ENCODE measurements around the gene VWA5B2.

DNA sequence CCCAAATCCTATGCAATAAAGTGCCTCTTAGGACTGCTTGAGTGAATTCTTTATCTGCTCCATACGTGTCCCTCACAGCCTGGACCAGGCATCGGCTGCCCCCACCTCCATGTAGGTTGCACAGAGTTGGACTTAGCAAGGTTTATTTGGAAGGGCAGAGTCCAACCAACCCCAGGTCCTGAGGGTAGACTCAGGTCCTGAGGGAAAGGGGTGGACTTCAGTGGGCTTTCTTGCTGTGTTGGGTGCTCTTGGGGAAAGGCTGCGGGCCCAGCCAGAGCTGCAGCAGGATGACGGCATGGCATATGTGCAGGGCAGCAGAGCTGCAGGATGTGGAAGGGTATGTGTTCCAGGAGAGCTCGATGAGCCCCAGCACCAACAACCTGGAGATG is 12.9 kb downstream of the VWA5B2 start:
- TF ChIP-seq, protein P1, sequence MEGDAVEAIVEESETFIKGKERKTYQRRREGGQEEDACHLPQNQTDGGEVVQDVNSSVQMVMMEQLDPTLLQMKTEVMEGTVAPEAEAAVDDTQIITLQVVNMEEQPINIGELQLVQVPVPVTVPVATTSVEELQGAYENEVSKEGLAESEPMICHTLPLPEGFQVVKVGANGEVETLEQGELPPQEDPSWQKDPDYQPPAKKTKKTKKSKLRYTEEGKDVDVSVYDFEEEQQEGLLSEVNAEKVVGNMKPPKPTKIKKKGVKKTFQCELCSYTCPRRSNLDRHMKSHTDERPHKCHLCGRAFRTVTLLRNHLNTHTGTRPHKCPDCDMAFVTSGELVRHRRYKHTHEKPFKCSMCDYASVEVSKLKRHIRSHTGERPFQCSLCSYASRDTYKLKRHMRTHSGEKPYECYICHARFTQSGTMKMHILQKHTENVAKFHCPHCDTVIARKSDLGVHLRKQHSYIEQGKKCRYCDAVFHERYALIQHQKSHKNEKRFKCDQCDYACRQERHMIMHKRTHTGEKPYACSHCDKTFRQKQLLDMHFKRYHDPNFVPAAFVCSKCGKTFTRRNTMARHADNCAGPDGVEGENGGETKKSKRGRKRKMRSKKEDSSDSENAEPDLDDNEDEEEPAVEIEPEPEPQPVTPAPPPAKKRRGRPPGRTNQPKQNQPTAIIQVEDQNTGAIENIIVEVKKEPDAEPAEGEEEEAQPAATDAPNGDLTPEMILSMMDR (IDR thresholded peaks at IDR 0.05), result no peak
- TF ChIP-seq POLR2A (IDR thresholded peaks at IDR 0.05) (no peak), POLR2AphosphoS5 (IDR thresholded peaks at IDR 0.05) (no peak), EP300 (IDR thresholded peaks at IDR 0.05) (no peak)
